HCT116 (cell line): ENCODE data around the gene ITIH4.

ENCODE experiments used
- EGR1 ChIP-seq: IDR thresholded peaks from 2 replicates; pipeline ENCODE4 v1.6.1; 2012; ENCODE audit warnings: low read depth
- EZH2 ChIP-seq: fragments of 200-600 bp; sonication (generic); IDR thresholded peaks from 2 replicates; pipeline ENCODE4 v1.6.1; 2017; ENCODE audit warnings: antibody characterized with exemption, mixed run types
- POLR2A ChIP-seq: IDR thresholded peaks from 2 replicates; pipeline ENCODE4 v1.7.0; 2011; ENCODE audit warnings: borderline replicate concordance; ENCODE audit not compliant: insufficient read depth, insufficient read length; ENCODE audit errors: extremely low read depth
- POLR2AphosphoS5 ChIP-seq: IDR thresholded peaks from 2 replicates; pipeline ENCODE4 v1.6.1; 2011; ENCODE audit warnings: mild to moderate bottlenecking, low read depth, low read length, moderate library complexity
- RAD21 ChIP-seq: IDR thresholded peaks from 2 replicates; pipeline ENCODE4 v1.6.1; 2012; ENCODE audit warnings: low read depth, mild to moderate bottlenecking
- SP1 ChIP-seq: IDR thresholded peaks from 2 replicates; pipeline ENCODE4 v1.6.1; 2012; ENCODE audit warnings: low read depth
- TCF7L2 ChIP-seq: IDR thresholded peaks from 2 replicates; pipeline ENCODE4 v1.7.0; 2011; ENCODE audit warnings: borderline replicate concordance, inconsistent platforms; ENCODE audit not compliant: insufficient read depth, insufficient read length; ENCODE audit errors: extremely low read depth
- YY1 ChIP-seq: IDR thresholded peaks from 2 replicates; pipeline ENCODE4 v1.6.1; 2011; ENCODE audit warnings: low read length, low read depth, moderate library complexity, mild to moderate bottlenecking; ENCODE audit not compliant: insufficient replicate concordance; ENCODE audit errors: extremely low read depth
- ZNF274 ChIP-seq: fragments of 200-500 bp; sonication (Bioruptor generic); IDR thresholded peaks from 2 replicates; pipeline ENCODE4 v1.6.1; 2014; ENCODE audit warnings: mild to moderate bottlenecking, low read depth, low read length, inconsistent platforms
- TF ChIP-seq, protein P1 (sequence below), 3 experiments: fragments of 200-600 bp in 1 of 3; sonication (generic) in 1 of 3; IDR thresholded peaks in 2 of 3; conservative IDR thresholded peaks in 1 of 3; 2 replicates each; pipeline ENCODE4 v1.5.1; 2012 to 2017; ENCODE audit warnings: low read depth in 2 of 3, low read length in 2 of 3, antibody characterized with exemption in 1 of 3, borderline replicate concordance in 1 of 3, control low read depth in 1 of 3, mild to moderate bottlenecking in 1 of 3, mixed read lengths in 1 of 3, mixed run types in 1 of 3, moderate library complexity in 1 of 3; ENCODE audit not compliant: insufficient read depth in 1 of 3
- TF ChIP-seq, protein P2 (sequence below): IDR thresholded peaks from 2 replicates; pipeline ENCODE4 v1.6.1; 2012
- TF ChIP-seq, protein P3 (sequence below): IDR thresholded peaks from 2 replicates; pipeline ENCODE4 v1.6.1; 2012; ENCODE audit warnings: low read depth

DNA sequence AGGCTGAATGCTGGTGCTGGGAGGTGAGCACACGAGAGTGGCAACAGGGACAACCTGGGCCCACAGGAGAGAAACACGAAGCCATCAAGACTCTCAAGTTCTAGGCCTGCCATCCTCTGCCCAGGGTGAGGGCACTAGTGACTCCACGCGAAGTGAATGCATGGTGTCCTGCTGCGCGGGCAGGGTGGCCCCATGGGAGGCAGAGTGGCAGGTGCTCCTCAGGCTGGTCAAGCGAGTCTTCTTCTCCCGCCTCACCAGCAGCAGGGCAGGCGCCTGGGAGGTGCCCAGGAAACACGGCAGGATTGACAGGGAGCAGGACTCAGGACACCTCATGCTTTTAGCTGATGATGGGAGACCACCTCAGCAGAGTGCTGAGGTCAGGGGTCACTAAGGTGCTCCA lies 40.0 kb upstream of the ITIH4 start:
- no peak for TF ChIP-seq EZH2
- TF ChIP-seq, protein P1, sequence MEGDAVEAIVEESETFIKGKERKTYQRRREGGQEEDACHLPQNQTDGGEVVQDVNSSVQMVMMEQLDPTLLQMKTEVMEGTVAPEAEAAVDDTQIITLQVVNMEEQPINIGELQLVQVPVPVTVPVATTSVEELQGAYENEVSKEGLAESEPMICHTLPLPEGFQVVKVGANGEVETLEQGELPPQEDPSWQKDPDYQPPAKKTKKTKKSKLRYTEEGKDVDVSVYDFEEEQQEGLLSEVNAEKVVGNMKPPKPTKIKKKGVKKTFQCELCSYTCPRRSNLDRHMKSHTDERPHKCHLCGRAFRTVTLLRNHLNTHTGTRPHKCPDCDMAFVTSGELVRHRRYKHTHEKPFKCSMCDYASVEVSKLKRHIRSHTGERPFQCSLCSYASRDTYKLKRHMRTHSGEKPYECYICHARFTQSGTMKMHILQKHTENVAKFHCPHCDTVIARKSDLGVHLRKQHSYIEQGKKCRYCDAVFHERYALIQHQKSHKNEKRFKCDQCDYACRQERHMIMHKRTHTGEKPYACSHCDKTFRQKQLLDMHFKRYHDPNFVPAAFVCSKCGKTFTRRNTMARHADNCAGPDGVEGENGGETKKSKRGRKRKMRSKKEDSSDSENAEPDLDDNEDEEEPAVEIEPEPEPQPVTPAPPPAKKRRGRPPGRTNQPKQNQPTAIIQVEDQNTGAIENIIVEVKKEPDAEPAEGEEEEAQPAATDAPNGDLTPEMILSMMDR (IDR thresholded peaks at IDR 0.05 in 2 of 3, conservative IDR thresholded peaks at IDR 0.05 in 1 of 3; ENCODE audit: borderline replicate concordance in 1 of 3, insufficient read depth in 1 of 3, low read depth in 2 of 3, low read length in 2 of 3): no peak
- no peak for TF ChIP-seq ZNF274
- TF ChIP-seq POLR2A: no peak
- TF ChIP-seq TCF7L2: no peak
- no peak for TF ChIP-seq POLR2AphosphoS5
- TF ChIP-seq, protein P2, sequence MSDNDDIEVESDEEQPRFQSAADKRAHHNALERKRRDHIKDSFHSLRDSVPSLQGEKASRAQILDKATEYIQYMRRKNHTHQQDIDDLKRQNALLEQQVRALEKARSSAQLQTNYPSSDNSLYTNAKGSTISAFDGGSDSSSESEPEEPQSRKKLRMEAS: no peak
- no peak for TF ChIP-seq SP1
- TF ChIP-seq YY1: no peak
- TF ChIP-seq, protein P3, sequence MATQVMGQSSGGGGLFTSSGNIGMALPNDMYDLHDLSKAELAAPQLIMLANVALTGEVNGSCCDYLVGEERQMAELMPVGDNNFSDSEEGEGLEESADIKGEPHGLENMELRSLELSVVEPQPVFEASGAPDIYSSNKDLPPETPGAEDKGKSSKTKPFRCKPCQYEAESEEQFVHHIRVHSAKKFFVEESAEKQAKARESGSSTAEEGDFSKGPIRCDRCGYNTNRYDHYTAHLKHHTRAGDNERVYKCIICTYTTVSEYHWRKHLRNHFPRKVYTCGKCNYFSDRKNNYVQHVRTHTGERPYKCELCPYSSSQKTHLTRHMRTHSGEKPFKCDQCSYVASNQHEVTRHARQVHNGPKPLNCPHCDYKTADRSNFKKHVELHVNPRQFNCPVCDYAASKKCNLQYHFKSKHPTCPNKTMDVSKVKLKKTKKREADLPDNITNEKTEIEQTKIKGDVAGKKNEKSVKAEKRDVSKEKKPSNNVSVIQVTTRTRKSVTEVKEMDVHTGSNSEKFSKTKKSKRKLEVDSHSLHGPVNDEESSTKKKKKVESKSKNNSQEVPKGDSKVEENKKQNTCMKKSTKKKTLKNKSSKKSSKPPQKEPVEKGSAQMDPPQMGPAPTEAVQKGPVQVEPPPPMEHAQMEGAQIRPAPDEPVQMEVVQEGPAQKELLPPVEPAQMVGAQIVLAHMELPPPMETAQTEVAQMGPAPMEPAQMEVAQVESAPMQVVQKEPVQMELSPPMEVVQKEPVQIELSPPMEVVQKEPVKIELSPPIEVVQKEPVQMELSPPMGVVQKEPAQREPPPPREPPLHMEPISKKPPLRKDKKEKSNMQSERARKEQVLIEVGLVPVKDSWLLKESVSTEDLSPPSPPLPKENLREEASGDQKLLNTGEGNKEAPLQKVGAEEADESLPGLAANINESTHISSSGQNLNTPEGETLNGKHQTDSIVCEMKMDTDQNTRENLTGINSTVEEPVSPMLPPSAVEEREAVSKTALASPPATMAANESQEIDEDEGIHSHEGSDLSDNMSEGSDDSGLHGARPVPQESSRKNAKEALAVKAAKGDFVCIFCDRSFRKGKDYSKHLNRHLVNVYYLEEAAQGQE: no peak
- no peak for TF ChIP-seq RAD21
- TF ChIP-seq EGR1: no peak
